GM12891 (cell line): ENCODE data around the gene OSBPL6.
A peak's percentile ranks its signal among the peaks of the same experiment; 100 is the strongest.
"Not testable (repeated sequence)": the region's sequence is repeated elsewhere in the genome, so short reads cannot be mapped to it uniquely, and the experiment has no call there.

ENCODE experiments used
- DNase-seq: peaks from one replicate; pipeline ENCODE4 v3.0.0; 2011; ENCODE audit warnings: low spot score; ENCODE audit not compliant: insufficient read length
- FAIRE-seq: peaks from 2 replicates; lab custom pipeline; 2011; peaks lifted over from hg19 to GRCh38; lab: Jason Lieb, UNC
- PAX5 ChIP-seq: IDR thresholded peaks from 2 replicates; pipeline ENCODE4 v1.6.1; 2011; ENCODE audit warnings: low read length, moderate library complexity, mild to moderate bottlenecking; ENCODE audit not compliant: insufficient read depth, severe bottlenecking
- POLR2A ChIP-seq: IDR thresholded peaks from 2 replicates; pipeline ENCODE4 v1.6.1; 2011; ENCODE audit warnings: low read depth, low read length, control low read depth
- POLR2AphosphoS5 ChIP-seq: IDR thresholded peaks from 2 replicates; pipeline ENCODE4 v1.6.1; 2011; ENCODE audit warnings: low read depth, low read length, control low read depth
- POU2F2 ChIP-seq: IDR thresholded peaks from 2 replicates; pipeline ENCODE4 v1.6.1; 2011; ENCODE audit warnings: low read depth, mild to moderate bottlenecking, control low read depth, low read length, moderate library complexity
- SPI1 ChIP-seq: IDR thresholded peaks from 2 replicates; pipeline ENCODE4 v1.6.1; 2011; ENCODE audit warnings: low read depth, low read length, control low read depth
- TAF1 ChIP-seq: IDR thresholded peaks from 2 replicates; pipeline ENCODE4 v1.6.1; 2011; ENCODE audit warnings: low read depth, low read length, control low read depth

OSBPL6 gene

GRCh38 chr2:178422097-178422496 is 227.8 kb downstream of the OSBPL6 start:
- no peak for TF ChIP-seq TAF1
- no peak for TF ChIP-seq POLR2AphosphoS5
- TF ChIP-seq POLR2A = no peak
- no peak for TF ChIP-seq SPI1
- no peak for TF ChIP-seq PAX5
- no peak for TF ChIP-seq POU2F2
- DNase-seq (no peak), FAIRE-seq (no peak)

- not testable (repeated sequence) for DNase-seq, FAIRE-seq
Measured at GRCh38 chr2:178423746-178424145, 229.4 kb downstream of the OSBPL6 start.

- TF ChIP-seq TAF1 = no peak
- DNase-seq = no peak
- no peak for FAIRE-seq
Measured at GRCh38 chr2:178425255-178425827, 231.0 kb downstream of the OSBPL6 start.

DNA sequence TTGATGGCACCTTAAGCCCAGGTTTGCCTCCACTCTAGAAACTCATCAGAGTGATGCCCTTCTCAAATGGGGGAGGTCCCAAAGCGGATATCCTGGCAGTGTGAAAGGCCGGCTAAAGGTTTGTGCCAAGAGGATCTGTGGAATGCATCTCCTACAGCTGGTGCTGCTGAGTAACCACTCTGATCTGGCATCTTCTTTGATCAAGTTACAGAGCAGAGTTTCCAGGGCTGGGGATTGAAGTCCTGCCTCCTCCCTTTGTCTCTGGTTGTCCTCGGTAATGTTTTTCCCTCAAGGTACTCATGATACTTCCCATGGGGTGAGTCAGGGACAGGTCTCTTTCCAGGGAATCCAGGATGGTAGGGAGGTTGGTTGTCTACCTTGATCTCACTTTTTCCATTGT is 232.1 kb downstream of the OSBPL6 start:
- FAIRE-seq (no peak), DNase-seq (no peak)
- TF ChIP-seq POU2F2 (no peak), POLR2A (no peak), POLR2AphosphoS5 (no peak), PAX5 (no peak), TAF1 (no peak)

DNA sequence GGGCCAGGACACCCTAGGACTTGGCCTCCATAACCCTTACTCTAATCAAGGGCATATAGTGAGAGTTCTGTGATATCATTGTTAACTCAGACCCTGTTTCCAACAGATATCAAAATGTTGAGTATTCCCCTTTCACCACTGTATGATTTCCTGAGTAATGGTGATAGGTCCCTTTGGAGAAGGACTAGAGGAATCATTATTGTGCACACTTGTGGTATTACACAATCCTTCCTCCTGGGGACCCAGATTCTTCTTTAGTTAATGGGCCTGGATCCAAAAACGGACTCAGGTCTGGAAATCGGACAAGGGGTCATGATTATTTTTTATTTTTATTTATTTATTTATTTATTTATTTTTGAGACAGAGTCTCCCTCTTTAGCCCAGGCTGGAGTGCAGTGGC is 233.1 kb downstream of the OSBPL6 start:
- FAIRE-seq (no peak), DNase-seq (no peak)
- no peak for TF ChIP-seq POU2F2
- no peak for TF ChIP-seq PAX5
- TF ChIP-seq POLR2A = no peak
- no peak for TF ChIP-seq POLR2AphosphoS5
- TF ChIP-seq SPI1 = no peak
- no peak for TF ChIP-seq TAF1

- DNase-seq (no peak), FAIRE-seq (no peak)
- TF ChIP-seq POLR2A = no peak
- no peak for TF ChIP-seq POU2F2
- TF ChIP-seq POLR2AphosphoS5 = no peak
- no peak for TF ChIP-seq PAX5
Measured at GRCh38 chr2:178428396-178428806, 234.1 kb downstream of the OSBPL6 start.

GRCh38 chr2:178429336-178429735 is 235.0 kb downstream of the OSBPL6 start:
- TF ChIP-seq POLR2AphosphoS5 (0 out of 2 replicates have a peak, but pooled peaks have one; percentile 32), TAF1 (no peak), POU2F2 (no peak), SPI1 (0 out of 2 replicates have a peak, but pooled peaks have one; percentile 0), PAX5 (no peak), POLR2A (no peak)
- FAIRE-seq (no peak), DNase-seq (no peak)

- no peak for TF ChIP-seq POLR2AphosphoS5
- no peak for TF ChIP-seq SPI1
- TF ChIP-seq POLR2A = no peak
- TF ChIP-seq TAF1 = no peak
- TF ChIP-seq PAX5 = no peak
- TF ChIP-seq POU2F2 = no peak
- DNase-seq = no peak
- FAIRE-seq = no peak
Measured at GRCh38 chr2:178436662-178437061, 242.3 kb downstream of the OSBPL6 start.

- TF ChIP-seq SPI1 (no peak), POLR2A (no peak), PAX5 (no peak), POLR2AphosphoS5 (no peak), TAF1 (no peak), POU2F2 (no peak)
- no peak for FAIRE-seq
- DNase-seq = no peak
Measured at GRCh38 chr2:178441426-178441825, 247.1 kb downstream of the OSBPL6 start.

DNA sequence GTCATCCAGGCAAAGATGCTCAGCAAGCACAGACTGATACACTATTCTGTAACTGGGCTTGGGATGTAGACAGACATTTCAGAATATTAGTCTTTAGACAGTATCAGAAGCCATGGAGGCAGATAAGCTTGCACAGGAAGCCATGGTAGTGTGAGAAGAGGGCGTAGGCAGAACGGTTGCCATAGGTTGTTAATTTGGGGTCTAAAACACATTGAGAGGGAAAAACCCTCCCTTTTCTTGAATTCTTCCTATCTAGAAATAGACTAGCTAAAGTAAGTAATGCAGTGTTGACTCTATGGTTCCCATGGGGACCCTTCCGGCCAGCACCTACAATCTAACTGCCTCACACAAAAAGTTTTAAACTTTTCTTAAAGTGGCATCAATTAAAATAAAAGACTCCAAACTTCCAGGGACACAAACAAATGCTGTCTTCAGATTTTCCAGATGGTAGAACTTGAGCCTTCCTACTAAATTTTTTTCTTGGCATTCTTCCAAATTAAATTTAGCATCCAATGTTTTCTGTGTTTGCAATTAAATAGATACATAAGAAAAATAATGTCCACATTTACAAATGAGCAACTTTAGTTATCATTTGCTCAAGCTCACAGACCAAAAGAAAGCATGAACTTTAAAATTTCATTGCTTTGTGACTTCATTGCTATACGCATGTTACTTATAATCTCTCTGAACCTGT is 254.8 kb downstream of the OSBPL6 start:
- FAIRE-seq (peak; percentile 82), DNase-seq (no peak)
- TF ChIP-seq SPI1 (no peak), POLR2A (peak; percentile 57; the same call in 1 of the 2 replicates), POU2F2 (no peak)
